HCT116 (cell line): ENCODE results near the gene CASP6. TPM values are rescaled to one million over a fixed set of nuclear protein-coding genes. Genes with fewer than 3 reads are reported as not detected.

Source experiments
- ATAC-seq: fragments of 200-7000 bp; cut with Tn5 transposase; 2 replicates; pipeline ENCODE4 v1.9.1; 2020; ENCODE audit warnings: mild to moderate bottlenecking, moderate library complexity
- BruUV-seq: library from RNA; stranded (reverse); fragments of 400-500 nt; replicated peaks from 2 replicates; lab custom pipeline; 2021; lab: Mats Ljungman, UMichigan
- CTCF ChIA-PET: fragments of 300-600 bp; sonication (Branson Sonifier 250); formaldehyde crosslinking; loops from one replicate; lab custom pipeline; 2021; ENCODE audit warnings: antibody characterized with exemption; lab: Charles Lee
- POLR2A ChIA-PET: fragments of 300-600, 350-600 bp; sonication (Branson Sonifier 250); formaldehyde crosslinking; loops from one replicate; lab custom pipeline; 2021; ENCODE audit warnings: antibody characterized with exemption; lab: Charles Lee
- RAD21 ChIA-PET, 2 experiments: fragments of 300-600 bp; sonication (Branson Sonifier 250); formaldehyde crosslinking; loops; one replicate each; lab custom pipeline; 2023; ENCODE audit warnings: low total read pairs in 2 of 2; ENCODE audit not compliant: uncharacterized antibody in 2 of 2, unreplicated experiment in 2 of 2, low non-redundant PET in 1 of 2; lab: Charles Lee
- DNase-seq: peaks from one replicate; pipeline ENCODE4 v3.0.0-alpha.2; 2010; ENCODE audit warnings: low read depth, low spot score
- H2AFZ ChIP-seq: fragments of 200-600 bp; shearing (Covaris generic), sonication (generic); 2 replicates; pipeline ENCODE4 v1.6.1; 2017; ENCODE audit warnings: low read depth, mixed run types, mixed read lengths, antibody characterized with exemption, low read length; ENCODE audit not compliant: poor library complexity, severe bottlenecking
- H3K27ac ChIP-seq: 2 replicates; pipeline ENCODE4 v1.5.1; 2012; ENCODE audit warnings: low read depth, low read length
- H3K27me3 ChIP-seq: fragments of 200-600 bp; sonication (generic); 2 replicates; pipeline ENCODE4 v1.6.1; 2016; ENCODE audit warnings: mixed run types, low read length, mixed read lengths; ENCODE audit not compliant: insufficient read depth
- H3K36me3 ChIP-seq, 2 experiments: fragments of 200-500 bp in 1 of 2; fragments of 200-600 bp in 1 of 2; sonication (Bioruptor generic) in 1 of 2; sonication (generic) in 1 of 2; 2 replicates each; pipeline versions ENCODE4 v1.5.1 to v1.6.1; 2014 to 2016; ENCODE audit warnings: low read length in 2 of 2, inconsistent platforms in 1 of 2, mixed read lengths in 1 of 2, mixed run types in 1 of 2; ENCODE audit not compliant: insufficient read depth in 2 of 2, control insufficient read depth in 1 of 2
- H3K4me1 ChIP-seq, 2 experiments: fragments of 200-600 bp in 1 of 2; sonication (generic) in 1 of 2; 2 replicates each; pipeline versions ENCODE4 v1.5.1 to v1.6.1; 2012 to 2017; ENCODE audit warnings: low read length in 2 of 2, inconsistent platforms in 1 of 2, mild to moderate bottlenecking in 1 of 2, mixed read lengths in 1 of 2, mixed run types in 1 of 2, moderate library complexity in 1 of 2; ENCODE audit not compliant: insufficient read depth in 2 of 2, control insufficient read depth in 1 of 2
- H3K4me2 ChIP-seq: fragments of 200-600 bp; sonication (generic); 2 replicates; pipeline ENCODE4 v1.6.1; 2017; ENCODE audit warnings: mixed run types, low read length, mixed read lengths
- H3K4me3 ChIP-seq, 2 experiments: fragments of 200-600 bp in 1 of 2; sonication (generic) in 1 of 2; replicated peaks in 1 of 2; 2 replicates each; pipeline ENCODE4 v1.5.1; 2011 to 2016; ENCODE audit warnings: low read length in 2 of 2, control low read depth in 1 of 2, low read depth in 1 of 2, mild to moderate bottlenecking in 1 of 2, mixed read lengths in 1 of 2, mixed run types in 1 of 2
- H3K79me2 ChIP-seq: fragments of 200-600 bp; sonication (generic); 2 replicates; pipeline ENCODE4 v1.6.1; 2017; ENCODE audit warnings: mild to moderate bottlenecking, mixed run types, low read length, moderate library complexity, mixed read lengths; ENCODE audit not compliant: insufficient read depth
- H3K9ac ChIP-seq: fragments of 200-600 bp; sonication (generic); 2 replicates; pipeline ENCODE4 v1.6.1; 2016; ENCODE audit warnings: low read length, mixed read lengths
- H3K9me2 ChIP-seq: fragments of 200-600 bp; sonication (generic), shearing (Covaris generic); 2 replicates; pipeline ENCODE4 v1.6.1; 2017; ENCODE audit warnings: mixed run types, mild to moderate bottlenecking, moderate library complexity; ENCODE audit not compliant: insufficient read depth
- H3K9me3 ChIP-seq, 2 experiments: fragments of 200-500 bp in 1 of 2; fragments of 200-600 bp in 1 of 2; sonication (Bioruptor generic) in 1 of 2; sonication (generic) in 1 of 2; 2 replicates each; pipeline ENCODE4 v1.6.1; 2014 to 2017; ENCODE audit warnings: low read length in 2 of 2, mixed read lengths in 2 of 2, inconsistent platforms in 1 of 2, low read depth in 1 of 2, mild to moderate bottlenecking in 1 of 2, mixed run types in 1 of 2, moderate library complexity in 1 of 2; ENCODE audit not compliant: control insufficient read depth in 1 of 2, insufficient read depth in 1 of 2
- H4K20me1 ChIP-seq: fragments of 200-600 bp; sonication (generic), shearing (Covaris generic); 2 replicates; pipeline ENCODE4 v1.6.1; 2017; ENCODE audit warnings: mixed run types, mild to moderate bottlenecking, moderate library complexity; ENCODE audit not compliant: insufficient read depth
- CEBPB ChIP-seq: IDR thresholded peaks from 2 replicates; pipeline ENCODE4 v1.6.1; 2012; ENCODE audit warnings: low read depth
- EGR1 ChIP-seq: IDR thresholded peaks from 2 replicates; pipeline ENCODE4 v1.6.1; 2012; ENCODE audit warnings: low read depth
- POLR2AphosphoS5 ChIP-seq: IDR thresholded peaks from 2 replicates; pipeline ENCODE4 v1.6.1; 2011; ENCODE audit warnings: mild to moderate bottlenecking, low read depth, low read length, moderate library complexity
- RAD21 ChIP-seq: IDR thresholded peaks from 2 replicates; pipeline ENCODE4 v1.6.1; 2012; ENCODE audit warnings: low read depth, mild to moderate bottlenecking
- SP1 ChIP-seq: IDR thresholded peaks from 2 replicates; pipeline ENCODE4 v1.6.1; 2012; ENCODE audit warnings: low read depth
- YY1 ChIP-seq: IDR thresholded peaks from 2 replicates; pipeline ENCODE4 v1.6.1; 2011; ENCODE audit warnings: low read length, low read depth, moderate library complexity, mild to moderate bottlenecking; ENCODE audit not compliant: insufficient replicate concordance; ENCODE audit errors: extremely low read depth
- ZFX ChIP-seq: fragments of 450-650 bp; IDR thresholded peaks from 2 replicates; pipeline ENCODE4 v1.6.1; 2017
- ZNF274 ChIP-seq: fragments of 200-500 bp; sonication (Bioruptor generic); IDR thresholded peaks from 2 replicates; pipeline ENCODE4 v1.6.1; 2014; ENCODE audit warnings: mild to moderate bottlenecking, low read depth, low read length, inconsistent platforms
- intact Hi-C: fragments of 100-400 bp; cut with micrococcal nuclease; formaldehyde crosslinking; loops from 2 replicates; pipeline ENCODE4 v1.10.0; 2022
- total RNA-seq: library from RNA; stranded (reverse); gene quantifications from one replicate; pipeline ENCODE4 v1.2.1, GENCODE V29; 2021; ENCODE audit not compliant: unreplicated experiment
- TF ChIP-seq, protein P1 (sequence below): IDR thresholded peaks from 2 replicates; pipeline ENCODE4 v1.6.1; 2012
- TF ChIP-seq, protein P2 (sequence below): IDR thresholded peaks from 2 replicates; pipeline ENCODE4 v1.6.1; 2011; ENCODE audit warnings: mild to moderate bottlenecking, low read length, moderate library complexity; ENCODE audit not compliant: insufficient replicate concordance; ENCODE audit errors: extremely low read depth

Gene CASP6
- total RNA-seq, 1 experiment from 2014 or later: 18.1 TPM

DNA sequence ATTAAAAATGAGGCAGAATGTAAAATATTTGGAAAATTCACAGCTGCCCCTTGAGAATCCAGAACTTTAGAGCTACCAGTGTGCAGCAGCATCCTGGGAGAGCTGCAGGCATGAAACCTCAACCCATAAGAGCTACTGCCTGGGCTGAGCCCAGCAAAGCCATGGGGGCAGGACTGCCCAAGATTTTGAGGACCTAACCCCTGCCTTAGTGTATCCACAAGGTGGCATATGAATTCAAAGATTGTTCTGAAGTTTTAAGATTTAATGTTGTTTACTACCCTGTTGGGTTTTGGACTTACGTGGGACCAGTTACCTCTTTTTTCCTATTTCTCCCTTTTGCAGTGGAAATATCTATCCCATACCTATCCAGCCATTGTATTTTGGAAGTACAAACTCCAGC, 26.4 kb downstream of the CASP6 start:
- TF ChIP-seq ZFX (no peak), RAD21 (peak; percentile 21; the same call in 1 of the 2 replicates)
- POLR2A ChIA-PET: no interaction called here
- intact Hi-C loops: no loop called here
- Histone ChIP-seq H3K4me1 (no peaks in the 10 kb centered on the region), H3K36me3 (no peaks in the 10 kb centered on the region), H3K79me2 (no peaks in the 10 kb centered on the region), H3K27ac (no peak overlapping the region), H3K4me3 (no peak overlapping the region), H3K27me3 (no peaks in the 10 kb centered on the region), H3K9me2 (no peaks in the 10 kb centered on the region), H4K20me1 (no peaks in the 10 kb centered on the region), H3K9me3 (no peaks in the 10 kb centered on the region), H3K4me2 (no peak overlapping the region), H2AFZ (no peak overlapping the region), H3K9ac (no peak overlapping the region)
- RAD21 ChIA-PET: no interaction called here
- DNase-seq: no peak
- no TSS peak for BruUV-seq
- no peak for ATAC-seq
- CTCF ChIA-PET: no interaction called here

DNA sequence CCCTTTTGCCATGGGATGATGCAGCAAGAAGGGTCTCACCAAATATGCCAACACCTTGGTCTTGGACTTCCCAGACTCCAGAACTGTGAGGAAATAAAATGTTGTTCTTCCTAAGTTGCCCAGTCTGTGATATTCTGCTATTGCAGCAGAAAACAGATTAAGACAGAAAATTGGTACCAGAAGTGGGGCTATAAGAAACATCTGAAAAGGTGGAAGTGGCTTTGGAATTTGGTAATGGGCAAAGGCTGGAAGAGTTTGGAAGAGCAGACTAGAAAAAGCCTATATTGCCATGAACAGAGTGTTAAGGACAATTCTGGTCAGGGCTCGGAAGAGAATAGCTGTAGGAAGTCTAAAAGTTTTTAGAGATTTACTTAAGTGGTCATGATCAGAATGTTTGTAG, 27.4 kb downstream of the CASP6 start:
- no peak overlapping the region for H3K9ac ChIP-seq
- no peaks in the 10 kb centered on the region for H3K4me1 ChIP-seq
- TF ChIP-seq EGR1 (no peak), ZNF274 (no peak), POLR2AphosphoS5 (no peak), ZFX (no peak), CEBPB (no peak), SP1 (no peak), YY1 (no peak)
- TF ChIP-seq, protein P1, sequence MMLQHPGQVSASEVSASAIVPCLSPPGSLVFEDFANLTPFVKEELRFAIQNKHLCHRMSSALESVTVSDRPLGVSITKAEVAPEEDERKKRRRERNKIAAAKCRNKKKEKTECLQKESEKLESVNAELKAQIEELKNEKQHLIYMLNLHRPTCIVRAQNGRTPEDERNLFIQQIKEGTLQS: no peak
- TF ChIP-seq, protein P2, sequence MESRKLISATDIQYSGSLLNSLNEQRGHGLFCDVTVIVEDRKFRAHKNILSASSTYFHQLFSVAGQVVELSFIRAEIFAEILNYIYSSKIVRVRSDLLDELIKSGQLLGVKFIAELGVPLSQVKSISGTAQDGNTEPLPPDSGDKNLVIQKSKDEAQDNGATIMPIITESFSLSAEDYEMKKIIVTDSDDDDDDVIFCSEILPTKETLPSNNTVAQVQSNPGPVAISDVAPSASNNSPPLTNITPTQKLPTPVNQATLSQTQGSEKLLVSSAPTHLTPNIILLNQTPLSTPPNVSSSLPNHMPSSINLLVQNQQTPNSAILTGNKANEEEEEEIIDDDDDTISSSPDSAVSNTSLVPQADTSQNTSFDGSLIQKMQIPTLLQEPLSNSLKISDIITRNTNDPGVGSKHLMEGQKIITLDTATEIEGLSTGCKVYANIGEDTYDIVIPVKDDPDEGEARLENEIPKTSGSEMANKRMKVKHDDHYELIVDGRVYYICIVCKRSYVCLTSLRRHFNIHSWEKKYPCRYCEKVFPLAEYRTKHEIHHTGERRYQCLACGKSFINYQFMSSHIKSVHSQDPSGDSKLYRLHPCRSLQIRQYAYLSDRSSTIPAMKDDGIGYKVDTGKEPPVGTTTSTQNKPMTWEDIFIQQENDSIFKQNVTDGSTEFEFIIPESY: no peak
- ATAC-seq (no peak), DNase-seq (no peak)
- no peaks in the 10 kb centered on the region for H4K20me1 ChIP-seq
- no peak overlapping the region for H3K27ac ChIP-seq
- peaks cover 0 to 4% of the 10 kb centered on the region in 2 experiments; a peak in 1 of 4 replicates for H3K9me3 ChIP-seq
- H3K9me2 ChIP-seq: no peaks in the 10 kb centered on the region
- no peak overlapping the region for H3K4me2 ChIP-seq
- no TSS peak for BruUV-seq
- no peaks in the 10 kb centered on the region for H3K27me3 ChIP-seq
- ChIA-PET RAD21 (no interaction called here), CTCF (no interaction called here), POLR2A (no interaction called here)
- intact Hi-C loops: no loop called here
- H2AFZ ChIP-seq: no peak overlapping the region
- no peaks in the 10 kb centered on the region for H3K79me2 ChIP-seq
- no peak overlapping the region for H3K4me3 ChIP-seq
- H3K36me3 ChIP-seq: no peaks in the 10 kb centered on the region
